Measurements from ENCODE around the gene ERVFRD-1. TPM values are rescaled to one million over a fixed set of nuclear protein-coding genes. Genes with fewer than 3 reads are reported as not detected.

Gene ERVFRD-1
- total and polyA plus RNA-seq, 2 of the 13 experiments (the other 11 are each of a cell fraction or from before 2014, with no cell fraction given), result not detected

DNA sequence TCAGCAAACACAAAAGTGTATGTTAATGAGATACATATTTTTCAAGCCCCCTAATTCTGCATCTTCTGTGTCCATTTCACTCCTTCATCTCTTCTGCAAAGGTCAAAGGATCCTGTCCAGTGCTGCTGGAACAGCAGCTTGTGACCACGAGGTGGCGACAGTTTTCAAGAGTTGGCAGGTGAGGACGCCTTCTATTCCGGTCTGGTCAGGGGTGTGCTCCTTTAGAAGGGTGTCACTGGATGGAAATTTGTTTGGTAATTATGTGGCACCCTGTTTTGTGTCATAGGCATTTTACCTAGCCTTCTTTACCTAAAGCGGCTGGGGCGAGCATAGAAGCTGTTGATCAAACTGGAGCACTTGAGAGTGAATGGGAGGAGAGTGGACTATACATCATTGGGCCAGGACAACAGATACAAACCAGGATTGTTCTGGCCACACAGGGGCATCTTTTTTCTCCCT, 32.9 kb upstream of the ERVFRD-1 start (continued):
- TF ChIP-seq, protein P1, sequence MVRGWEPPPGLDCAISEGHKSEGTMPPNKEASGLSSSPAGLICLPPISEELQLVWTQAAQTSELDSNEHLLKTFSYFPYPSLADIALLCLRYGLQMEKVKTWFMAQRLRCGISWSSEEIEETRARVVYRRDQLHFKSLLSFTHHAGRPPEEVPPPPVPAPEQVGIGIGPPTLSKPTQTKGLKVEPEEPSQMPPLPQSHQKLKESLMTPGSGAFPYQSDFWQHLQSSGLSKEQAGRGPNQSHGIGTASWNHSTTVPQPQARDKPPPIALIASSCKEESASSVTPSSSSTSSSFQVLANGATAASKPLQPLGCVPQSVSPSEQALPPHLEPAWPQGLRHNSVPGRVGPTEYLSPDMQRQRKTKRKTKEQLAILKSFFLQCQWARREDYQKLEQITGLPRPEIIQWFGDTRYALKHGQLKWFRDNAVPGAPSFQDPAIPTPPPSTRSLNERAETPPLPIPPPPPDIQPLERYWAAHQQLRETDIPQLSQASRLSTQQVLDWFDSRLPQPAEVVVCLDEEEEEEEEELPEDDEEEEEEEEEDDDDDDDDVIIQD (CRISPR knock-in tag; IDR thresholded peaks at IDR 0.05; ENCODE audit: low read depth), result peak; percentile 35; the same call in 1 of the 2 replicates
- TF ChIP-seq ZNF776 (CRISPR knock-in tag; IDR thresholded peaks at IDR 0.05) (no peak), ELF3 (CRISPR knock-in tag; IDR thresholded peaks at IDR 0.05) (peak; percentile 56; the same call in 1 of the 2 replicates), ZNF614 (CRISPR knock-in tag; IDR thresholded peaks at IDR 0.05; ENCODE audit: borderline replicate concordance) (peak; percentile 39; the same call in 1 of the 2 replicates), HDAC2 (CRISPR knock-in tag; IDR thresholded peaks at IDR 0.05) (peak; percentile 46; the same call in 1 of the 2 replicates), CBX5 (CRISPR knock-in tag; IDR thresholded peaks at IDR 0.05; ENCODE audit: borderline replicate concordance) (peak; percentile 79; the same call in 1 of the 2 replicates), ZNF598 (CRISPR knock-in tag; IDR thresholded peaks at IDR 0.05; ENCODE audit: borderline replicate concordance) (no peak), RXRA (CRISPR knock-in tag; IDR thresholded peaks at IDR 0.05) (no peak; the same call in 1 of the 2 replicates), SNRNP70 (IDR thresholded peaks at IDR 0.05; ENCODE audit: low read depth, low read length) (no peak), FOXA3 (CRISPR knock-in tag; IDR thresholded peaks at IDR 0.05) (peak; percentile 39; the same call in 1 of the 2 replicates), ZNF329 (CRISPR knock-in tag; IDR thresholded peaks at IDR 0.05; ENCODE audit: low read depth) (no peak; the same call in 1 of the 2 replicates)
- TF ChIP-seq, protein P2, sequence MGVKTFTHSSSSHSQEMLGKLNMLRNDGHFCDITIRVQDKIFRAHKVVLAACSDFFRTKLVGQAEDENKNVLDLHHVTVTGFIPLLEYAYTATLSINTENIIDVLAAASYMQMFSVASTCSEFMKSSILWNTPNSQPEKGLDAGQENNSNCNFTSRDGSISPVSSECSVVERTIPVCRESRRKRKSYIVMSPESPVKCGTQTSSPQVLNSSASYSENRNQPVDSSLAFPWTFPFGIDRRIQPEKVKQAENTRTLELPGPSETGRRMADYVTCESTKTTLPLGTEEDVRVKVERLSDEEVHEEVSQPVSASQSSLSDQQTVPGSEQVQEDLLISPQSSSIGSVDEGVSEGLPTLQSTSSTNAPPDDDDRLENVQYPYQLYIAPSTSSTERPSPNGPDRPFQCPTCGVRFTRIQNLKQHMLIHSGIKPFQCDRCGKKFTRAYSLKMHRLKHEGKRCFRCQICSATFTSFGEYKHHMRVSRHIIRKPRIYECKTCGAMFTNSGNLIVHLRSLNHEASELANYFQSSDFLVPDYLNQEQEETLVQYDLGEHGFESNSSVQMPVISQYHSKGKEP (CRISPR knock-in tag; IDR thresholded peaks at IDR 0.05), result no peak
- TF ChIP-seq, protein P3, sequence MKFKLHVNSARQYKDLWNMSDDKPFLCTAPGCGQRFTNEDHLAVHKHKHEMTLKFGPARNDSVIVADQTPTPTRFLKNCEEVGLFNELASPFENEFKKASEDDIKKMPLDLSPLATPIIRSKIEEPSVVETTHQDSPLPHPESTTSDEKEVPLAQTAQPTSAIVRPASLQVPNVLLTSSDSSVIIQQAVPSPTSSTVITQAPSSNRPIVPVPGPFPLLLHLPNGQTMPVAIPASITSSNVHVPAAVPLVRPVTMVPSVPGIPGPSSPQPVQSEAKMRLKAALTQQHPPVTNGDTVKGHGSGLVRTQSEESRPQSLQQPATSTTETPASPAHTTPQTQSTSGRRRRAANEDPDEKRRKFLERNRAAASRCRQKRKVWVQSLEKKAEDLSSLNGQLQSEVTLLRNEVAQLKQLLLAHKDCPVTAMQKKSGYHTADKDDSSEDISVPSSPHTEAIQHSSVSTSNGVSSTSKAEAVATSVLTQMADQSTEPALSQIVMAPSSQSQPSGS (CRISPR knock-in tag; IDR thresholded peaks at IDR 0.05), result 0 out of 2 replicates have a peak, but pooled peaks have one; percentile 35
- TF ChIP-seq, protein P4, sequence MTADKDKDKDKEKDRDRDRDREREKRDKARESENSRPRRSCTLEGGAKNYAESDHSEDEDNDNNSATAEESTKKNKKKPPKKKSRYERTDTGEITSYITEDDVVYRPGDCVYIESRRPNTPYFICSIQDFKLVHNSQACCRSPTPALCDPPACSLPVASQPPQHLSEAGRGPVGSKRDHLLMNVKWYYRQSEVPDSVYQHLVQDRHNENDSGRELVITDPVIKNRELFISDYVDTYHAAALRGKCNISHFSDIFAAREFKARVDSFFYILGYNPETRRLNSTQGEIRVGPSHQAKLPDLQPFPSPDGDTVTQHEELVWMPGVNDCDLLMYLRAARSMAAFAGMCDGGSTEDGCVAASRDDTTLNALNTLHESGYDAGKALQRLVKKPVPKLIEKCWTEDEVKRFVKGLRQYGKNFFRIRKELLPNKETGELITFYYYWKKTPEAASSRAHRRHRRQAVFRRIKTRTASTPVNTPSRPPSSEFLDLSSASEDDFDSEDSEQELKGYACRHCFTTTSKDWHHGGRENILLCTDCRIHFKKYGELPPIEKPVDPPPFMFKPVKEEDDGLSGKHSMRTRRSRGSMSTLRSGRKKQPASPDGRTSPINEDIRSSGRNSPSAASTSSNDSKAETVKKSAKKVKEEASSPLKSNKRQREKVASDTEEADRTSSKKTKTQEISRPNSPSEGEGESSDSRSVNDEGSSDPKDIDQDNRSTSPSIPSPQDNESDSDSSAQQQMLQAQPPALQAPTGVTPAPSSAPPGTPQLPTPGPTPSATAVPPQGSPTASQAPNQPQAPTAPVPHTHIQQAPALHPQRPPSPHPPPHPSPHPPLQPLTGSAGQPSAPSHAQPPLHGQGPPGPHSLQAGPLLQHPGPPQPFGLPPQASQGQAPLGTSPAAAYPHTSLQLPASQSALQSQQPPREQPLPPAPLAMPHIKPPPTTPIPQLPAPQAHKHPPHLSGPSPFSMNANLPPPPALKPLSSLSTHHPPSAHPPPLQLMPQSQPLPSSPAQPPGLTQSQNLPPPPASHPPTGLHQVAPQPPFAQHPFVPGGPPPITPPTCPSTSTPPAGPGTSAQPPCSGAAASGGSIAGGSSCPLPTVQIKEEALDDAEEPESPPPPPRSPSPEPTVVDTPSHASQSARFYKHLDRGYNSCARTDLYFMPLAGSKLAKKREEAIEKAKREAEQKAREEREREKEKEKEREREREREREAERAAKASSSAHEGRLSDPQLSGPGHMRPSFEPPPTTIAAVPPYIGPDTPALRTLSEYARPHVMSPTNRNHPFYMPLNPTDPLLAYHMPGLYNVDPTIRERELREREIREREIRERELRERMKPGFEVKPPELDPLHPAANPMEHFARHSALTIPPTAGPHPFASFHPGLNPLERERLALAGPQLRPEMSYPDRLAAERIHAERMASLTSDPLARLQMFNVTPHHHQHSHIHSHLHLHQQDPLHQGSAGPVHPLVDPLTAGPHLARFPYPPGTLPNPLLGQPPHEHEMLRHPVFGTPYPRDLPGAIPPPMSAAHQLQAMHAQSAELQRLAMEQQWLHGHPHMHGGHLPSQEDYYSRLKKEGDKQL (CRISPR knock-in tag; IDR thresholded peaks at IDR 0.05; ENCODE audit: low read depth), result no peak
- TF ChIP-seq, protein P5, sequence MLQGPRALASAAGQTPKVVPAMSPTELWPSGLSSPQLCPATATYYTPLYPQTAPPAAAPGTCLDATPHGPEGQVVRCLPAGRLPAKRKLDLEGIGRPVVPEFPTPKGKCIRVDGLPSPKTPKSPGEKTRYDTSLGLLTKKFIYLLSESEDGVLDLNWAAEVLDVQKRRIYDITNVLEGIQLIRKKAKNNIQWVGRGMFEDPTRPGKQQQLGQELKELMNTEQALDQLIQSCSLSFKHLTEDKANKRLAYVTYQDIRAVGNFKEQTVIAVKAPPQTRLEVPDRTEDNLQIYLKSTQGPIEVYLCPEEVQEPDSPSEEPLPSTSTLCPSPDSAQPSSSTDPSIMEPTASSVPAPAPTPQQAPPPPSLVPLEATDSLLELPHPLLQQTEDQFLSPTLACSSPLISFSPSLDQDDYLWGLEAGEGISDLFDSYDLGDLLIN (CRISPR knock-in tag; IDR thresholded peaks at IDR 0.05; ENCODE audit: borderline replicate concordance), result no peak
- TF ChIP-seq, protein P6, sequence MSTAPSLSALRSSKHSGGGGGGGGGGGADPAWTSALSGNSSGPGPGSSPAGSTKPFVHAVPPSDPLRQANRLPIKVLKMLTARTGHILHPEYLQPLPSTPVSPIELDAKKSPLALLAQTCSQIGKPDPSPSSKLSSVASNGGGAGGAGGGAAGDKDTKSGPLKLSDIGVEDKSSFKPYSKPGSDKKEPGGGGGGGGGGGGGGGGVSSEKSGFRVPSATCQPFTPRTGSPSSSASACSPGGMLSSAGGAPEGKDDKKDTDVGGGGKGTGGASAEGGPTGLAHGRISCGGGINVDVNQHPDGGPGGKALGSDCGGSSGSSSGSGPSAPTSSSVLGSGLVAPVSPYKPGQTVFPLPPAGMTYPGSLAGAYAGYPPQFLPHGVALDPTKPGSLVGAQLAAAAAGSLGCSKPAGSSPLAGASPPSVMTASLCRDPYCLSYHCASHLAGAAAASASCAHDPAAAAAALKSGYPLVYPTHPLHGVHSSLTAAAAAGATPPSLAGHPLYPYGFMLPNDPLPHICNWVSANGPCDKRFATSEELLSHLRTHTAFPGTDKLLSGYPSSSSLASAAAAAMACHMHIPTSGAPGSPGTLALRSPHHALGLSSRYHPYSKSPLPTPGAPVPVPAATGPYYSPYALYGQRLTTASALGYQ (CRISPR knock-in tag; IDR thresholded peaks at IDR 0.05), result no peak

All from HepG2 (cell line).